GM19452 (cell line): ENCODE measurements around the gene HELT.
"Not testable (repeated sequence)": the region's sequence is repeated elsewhere in the genome, so short reads cannot be mapped to it uniquely, and the experiment has no call there.

Source experiments
- ATAC-seq: cut with Tn5 transposase; IDR thresholded peaks from one replicate; pipeline ENCODE4 v1.9.1; 2021; ENCODE audit not compliant: unreplicated experiment

The HELT gene

GRCh38 chr4:185036019-185036418 is 17.7 kb downstream of the HELT start:
- ATAC-seq = no peak

- ATAC-seq = no peak
Observed at GRCh38 chr4:185036842-185037241, 18.6 kb downstream of the HELT start.

- peak; percentile 74 for ATAC-seq
Observed at GRCh38 chr4:185039508-185040273, 21.4 kb downstream of the HELT start.

- ATAC-seq = no peak
Observed at GRCh38 chr4:185040523-185040922, 22.2 kb downstream of the HELT start.

- not testable (repeated sequence) for ATAC-seq
Observed at GRCh38 chr4:185050286-185050685, 32.0 kb downstream of the HELT start.

- ATAC-seq = not testable (repeated sequence)
Observed at GRCh38 chr4:185051283-185051682, 33.0 kb downstream of the HELT start.

- ATAC-seq = no peak
Observed at GRCh38 chr4:185053746-185054145, 35.5 kb downstream of the HELT start.

GRCh38 chr4:185054272-185054671 is 36.0 kb downstream of the HELT start:
- no peak for ATAC-seq

- ATAC-seq = no peak
Observed at GRCh38 chr4:185054886-185055285, 36.6 kb downstream of the HELT start.

GRCh38 chr4:185061610-185062009 is 43.3 kb downstream of the HELT start:
- ATAC-seq = no peak

GRCh38 chr4:185062606-185063005 is 44.3 kb downstream of the HELT start:
- no peak for ATAC-seq

- ATAC-seq = no peak
Observed at GRCh38 chr4:185066179-185066578, 47.9 kb downstream of the HELT start.

- no peak for ATAC-seq
Observed at GRCh38 chr4:185068837-185069236, 50.5 kb downstream of the HELT start.
